Urinary bladder (tissue), 4 donors: Measurements from ENCODE around the gene DPP6. TPM values are rescaled to one million over a fixed set of nuclear protein-coding genes. Genes with fewer than 3 reads are reported as not detected.

Source experiments
- DNase-seq: peaks from one replicate; pipeline ENCODE4 v3.0.0-alpha.2; 2015; ENCODE audit errors: extremely low spot score
- H3K27ac ChIP-seq: one replicate; pipeline ENCODE4 v1.5.1; 2013; ENCODE audit warnings: low read depth, mild to moderate bottlenecking, moderate library complexity
- H3K36me3 ChIP-seq: one replicate; pipeline ENCODE4 v1.6.1; 2013; ENCODE audit warnings: mild to moderate bottlenecking, moderate library complexity; ENCODE audit not compliant: insufficient read depth
- H3K4me1 ChIP-seq: one replicate; pipeline ENCODE4 v1.6.1; 2013; ENCODE audit warnings: mild to moderate bottlenecking, moderate library complexity; ENCODE audit not compliant: insufficient read depth
- H3K4me3 ChIP-seq: one replicate; pipeline ENCODE4 v1.5.1; 2013; ENCODE audit warnings: low read depth, low read length
- WGBS: extraction: QIAGEN DNeasy Blood & Tissue Kit; methylation state at CpG from one replicate; pipeline ENCODE4 v1.1.7; 2013; 5-methylcytosine and 5-hydroxymethylcytosine counted together
- polyA plus RNA-seq: library from polyadenylated mRNA; stranded (reverse); fragments of 200-250 nt; gene quantifications from one replicate; pipeline ENCODE4 v1.2.3, GENCODE V29; 2013
- total RNA-seq: library from RNA; depleted of rRNA; stranded (reverse); fragments of >200 nt; gene quantifications from one replicate; pipeline ENCODE4 v1.2.3, GENCODE V29; 2014
- donor health status: healthy with polysubstance abuse.
- donor health status: healthy.

DPP6 gene
- total and polyA plus RNA-seq, 2 donors: 1.2 to 2.4 TPM

- 76% methylated on average over 8 of the region's 8 CpGs for WGBS
- no peak for DNase-seq
- Histone ChIP-seq H3K4me1 (no peaks in the 10 kb centered on the region), H3K36me3 (no peaks in the 10 kb centered on the region), H3K27ac (no peak overlapping the region), H3K4me3 (no peak overlapping the region)
Measured at GRCh38 chr7:154905615-154906014, 853.4 kb downstream of the DPP6 start.

DNA sequence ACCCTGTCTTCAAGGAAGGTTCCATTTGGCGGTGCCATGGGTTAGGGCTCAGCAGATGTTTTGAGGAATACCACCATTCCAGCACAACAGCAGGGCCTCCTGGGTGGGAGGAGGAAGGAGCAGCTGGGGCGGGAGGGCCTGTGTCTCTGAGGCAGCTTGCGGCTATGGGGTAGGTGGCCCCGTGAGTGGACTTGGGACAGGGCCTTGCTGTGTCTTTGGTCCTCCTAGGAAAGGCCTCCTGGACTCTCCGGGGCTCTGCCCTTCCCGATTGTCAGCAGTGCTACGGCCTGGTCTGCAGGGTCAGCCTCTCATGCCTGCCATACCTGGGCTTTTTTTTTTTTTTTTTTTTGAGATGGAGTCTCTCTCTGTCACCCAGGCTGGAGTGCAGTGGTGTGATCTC, 854.0 kb downstream of the DPP6 start:
- H3K36me3 ChIP-seq: no peaks in the 10 kb centered on the region
- WGBS: 93% methylated on average over 7 of the region's 7 CpGs
- no peaks in the 10 kb centered on the region for H3K4me1 ChIP-seq
- no peak for DNase-seq
- no peak overlapping the region for H3K4me3 ChIP-seq
- no peak overlapping the region for H3K27ac ChIP-seq

DNA sequence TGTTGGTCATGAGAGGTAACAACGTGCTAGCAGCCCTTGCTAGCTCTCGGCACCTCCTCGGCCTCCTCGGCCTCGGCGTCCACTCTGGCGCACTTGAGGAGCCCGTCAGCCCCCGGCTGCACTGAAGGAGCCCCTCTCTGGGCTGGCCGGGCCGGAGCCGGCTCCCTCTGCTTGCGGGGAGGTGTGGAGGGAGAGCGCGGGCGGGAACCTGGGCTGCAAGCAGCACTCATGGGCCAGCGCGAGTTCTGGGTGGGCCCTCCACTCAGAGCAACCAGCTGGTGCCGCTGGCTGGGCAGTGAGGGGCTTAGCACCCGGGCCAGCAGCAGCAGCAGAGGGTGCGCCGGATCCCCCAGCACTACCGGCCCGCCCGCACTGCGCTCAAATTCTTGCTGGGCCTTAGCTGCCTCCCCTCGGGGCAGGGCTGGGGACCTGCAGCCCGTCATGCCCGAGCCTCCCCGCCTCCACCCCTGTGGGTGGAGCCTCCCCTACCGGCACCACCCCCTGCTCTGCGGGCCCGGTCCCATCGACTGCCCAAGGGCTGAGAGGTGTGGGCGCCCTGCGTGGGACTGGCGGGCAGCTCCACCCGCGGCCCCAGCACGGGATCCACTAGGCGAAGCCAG, 854.6 kb downstream of the DPP6 start:
- Histone ChIP-seq H3K27ac (no peak overlapping the region), H3K4me3 (no peak overlapping the region), H3K4me1 (no peaks in the 10 kb centered on the region), H3K36me3 (no peaks in the 10 kb centered on the region)
- DNase-seq: no peak
- 96% methylated on average over 41 of the region's 41 CpGs for WGBS

DNA sequence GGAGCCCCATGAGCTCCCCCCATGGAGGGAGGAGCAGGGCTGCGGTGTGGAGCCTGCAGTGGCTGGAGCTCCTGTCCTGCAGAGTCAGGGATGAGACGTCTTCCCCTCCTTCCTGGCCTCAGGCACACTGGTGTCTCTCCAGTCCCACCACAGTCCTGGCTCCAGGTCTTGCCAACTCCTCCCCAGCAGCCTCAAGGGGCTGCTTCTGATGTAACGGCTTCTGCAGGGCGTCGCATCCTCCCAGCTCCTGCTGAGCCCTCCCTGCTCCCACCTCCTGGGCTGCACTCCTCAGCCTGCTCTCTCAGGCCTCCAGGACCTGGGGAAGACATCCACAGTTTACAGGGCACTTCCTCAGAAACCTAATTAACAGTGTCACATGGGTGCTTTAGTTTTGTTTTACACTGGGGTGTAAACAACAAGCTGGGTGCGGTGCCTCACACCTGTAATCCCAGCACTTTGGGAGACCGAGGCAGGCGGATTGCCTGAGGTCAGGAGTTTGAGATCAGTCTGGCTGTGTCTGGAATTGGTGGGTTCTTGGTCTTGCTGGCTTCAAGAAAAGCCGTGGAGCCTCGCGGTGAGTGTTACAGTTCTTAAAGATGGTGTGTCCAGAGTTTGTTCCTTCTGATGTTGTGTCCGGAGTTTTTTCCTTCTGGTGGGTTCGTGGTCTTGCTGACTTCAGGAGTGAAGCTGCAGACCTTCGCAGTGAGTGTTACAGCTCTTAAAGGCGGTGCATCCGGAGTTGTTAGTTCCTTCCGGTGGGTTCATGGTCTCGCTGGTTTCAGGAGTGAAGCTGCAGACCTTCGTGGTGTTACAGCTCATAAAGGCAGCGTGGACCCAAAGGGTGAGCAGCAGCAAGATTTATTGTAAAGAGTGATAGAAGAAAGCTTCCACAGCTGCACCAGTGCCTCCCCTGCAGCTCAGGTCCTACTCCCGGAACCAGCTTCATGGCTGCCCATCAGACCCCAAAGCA, 855.7 kb downstream of the DPP6 start:
- no peak for DNase-seq
- Histone ChIP-seq H3K36me3 (no peaks in the 10 kb centered on the region), H3K4me3 (no peak overlapping the region), H3K4me1 (no peaks in the 10 kb centered on the region), H3K27ac (no peak overlapping the region)
- WGBS: 65% methylated on average over 21 of the region's 21 CpGs

GRCh38 chr7:154909241-154910105, 857.3 kb downstream of the DPP6 start:
- DNase-seq: no peak
- H3K36me3 ChIP-seq: no peaks in the 10 kb centered on the region
- no peaks in the 10 kb centered on the region for H3K4me1 ChIP-seq
- 80% methylated on average over 26 of the region's 26 CpGs for WGBS
- no peak overlapping the region for H3K4me3 ChIP-seq
- no peak overlapping the region for H3K27ac ChIP-seq

DNA sequence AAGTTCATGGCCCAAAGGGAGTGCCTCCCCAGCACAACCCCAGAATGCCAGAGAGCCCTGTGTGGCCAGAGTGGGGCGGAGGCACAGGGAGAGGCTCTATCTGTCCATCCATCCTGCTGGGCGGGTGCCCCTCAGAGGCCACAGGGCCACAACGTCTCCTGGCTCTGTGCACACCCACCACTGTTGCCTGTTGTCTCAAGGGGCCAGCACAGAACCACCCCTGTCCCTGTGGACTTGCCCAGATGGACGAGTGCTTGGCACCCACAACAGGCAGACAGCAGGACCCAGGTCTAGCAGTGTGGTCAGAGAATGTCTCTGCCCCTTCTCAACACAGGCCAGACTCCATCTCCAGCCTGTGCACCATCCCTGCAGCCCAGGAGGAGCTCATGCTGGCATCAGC, 857.9 kb downstream of the DPP6 start:
- H3K4me3 ChIP-seq: no peak overlapping the region
- no peak overlapping the region for H3K27ac ChIP-seq
- DNase-seq: no peak
- H3K36me3 ChIP-seq: no peaks in the 10 kb centered on the region
- 66% methylated on average over 4 of the region's 4 CpGs for WGBS
- H3K4me1 ChIP-seq: no peaks in the 10 kb centered on the region

DNA sequence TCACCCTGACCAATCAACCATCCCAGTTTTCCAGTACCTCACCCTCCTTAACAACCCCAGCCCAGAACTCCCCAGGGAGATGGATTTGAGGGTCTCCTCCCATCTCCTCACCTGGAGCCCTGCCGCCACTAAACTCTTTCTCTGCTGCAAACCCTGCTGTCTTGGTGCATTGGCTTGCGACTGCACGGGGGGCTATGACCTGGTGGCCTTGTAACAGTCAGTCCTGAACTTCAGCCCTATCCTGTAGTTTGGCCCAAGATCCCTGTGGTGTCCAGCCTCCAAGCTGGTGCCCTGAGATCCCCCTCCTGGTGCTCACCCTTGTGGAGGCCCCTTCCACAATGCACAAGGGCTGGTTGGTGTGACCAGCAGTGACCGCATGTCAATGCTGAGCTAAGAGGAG, 858.8 kb downstream of the DPP6 start:
- no peak for DNase-seq
- WGBS: 99% methylated on average over 4 of the region's 4 CpGs
- Histone ChIP-seq H3K36me3 (no peaks in the 10 kb centered on the region), H3K27ac (no peak overlapping the region), H3K4me1 (no peaks in the 10 kb centered on the region), H3K4me3 (no peak overlapping the region)

DNA sequence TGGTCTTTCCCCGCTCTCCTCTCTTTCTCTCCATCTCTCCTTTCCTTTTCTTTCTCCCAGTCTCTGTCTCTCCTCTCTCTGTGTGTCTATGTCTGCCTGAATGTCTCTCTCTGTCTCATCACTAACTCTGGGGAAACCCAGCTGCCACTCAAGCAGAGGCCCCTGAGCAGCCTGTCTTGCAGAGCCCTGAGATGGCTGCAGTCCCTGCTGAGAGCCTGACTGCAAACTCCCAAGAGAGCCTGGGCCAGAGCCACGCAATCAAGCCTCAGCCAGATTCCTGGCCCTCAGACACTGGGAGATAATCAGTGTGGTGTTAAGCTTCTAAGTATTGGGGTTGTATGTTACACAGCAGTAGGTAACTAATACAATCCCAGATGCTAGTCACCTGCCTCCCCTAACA, 859.2 kb downstream of the DPP6 start:
- H3K36me3 ChIP-seq: no peaks in the 10 kb centered on the region
- H3K4me3 ChIP-seq: no peak overlapping the region
- 91% methylated on average over 2 of the region's 2 CpGs for WGBS
- H3K27ac ChIP-seq: no peak overlapping the region
- no peak for DNase-seq
- no peaks in the 10 kb centered on the region for H3K4me1 ChIP-seq

DNA sequence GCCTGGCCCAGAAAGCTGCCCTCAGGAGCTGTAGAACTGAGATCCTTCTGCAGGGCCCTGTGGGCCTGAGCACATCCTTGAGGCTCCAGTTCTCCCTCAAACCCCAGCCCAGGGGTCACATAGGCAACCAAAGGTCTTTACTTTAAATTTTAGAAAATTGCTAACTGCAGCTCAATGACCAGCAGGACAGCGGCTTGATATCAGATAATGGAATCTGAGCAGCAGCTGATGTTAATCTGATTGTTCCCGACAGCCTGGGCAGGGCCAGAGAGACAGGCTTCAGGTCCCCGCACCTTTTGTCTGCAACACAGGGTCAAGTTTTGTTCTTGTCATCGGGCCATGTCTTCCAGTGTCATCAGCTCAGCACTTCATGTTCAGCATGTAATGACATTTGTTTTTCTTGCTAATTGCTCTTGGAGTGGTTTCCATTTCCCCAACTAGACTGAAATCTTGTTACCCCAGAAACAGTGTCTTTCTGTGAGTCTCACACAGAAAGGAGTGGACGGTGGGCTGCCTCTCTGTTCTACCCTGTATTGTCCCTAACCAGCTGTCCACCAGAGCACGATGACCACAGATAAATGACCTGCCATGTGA, 859.8 kb downstream of the DPP6 start:
- Histone ChIP-seq H3K4me1 (no peaks in the 10 kb centered on the region), H3K36me3 (no peaks in the 10 kb centered on the region), H3K27ac (no peak overlapping the region), H3K4me3 (no peak overlapping the region)
- DNase-seq: no peak
- 81% methylated on average over 6 of the region's 6 CpGs for WGBS

GRCh38 chr7:154912871-154913637, 860.9 kb downstream of the DPP6 start:
- WGBS: 66% methylated on average over 22 of the region's 22 CpGs
- no peaks in the 10 kb centered on the region for H3K36me3 ChIP-seq
- H3K4me3 ChIP-seq: no peak overlapping the region
- no peak overlapping the region for H3K27ac ChIP-seq
- no peaks in the 10 kb centered on the region for H3K4me1 ChIP-seq
- DNase-seq: no peak

GRCh38 chr7:154913638-154914307, 861.6 kb downstream of the DPP6 start:
- Histone ChIP-seq H3K36me3 (no peaks in the 10 kb centered on the region), H3K4me3 (no peak overlapping the region), H3K4me1 (no peaks in the 10 kb centered on the region), H3K27ac (no peak overlapping the region)
- DNase-seq: no peak
- WGBS: 11% methylated on average over 43 of the region's 43 CpGs

- no peaks in the 10 kb centered on the region for H3K36me3 ChIP-seq
- no peak overlapping the region for H3K27ac ChIP-seq
- no peaks in the 10 kb centered on the region for H3K4me1 ChIP-seq
- H3K4me3 ChIP-seq: no peak overlapping the region
- DNase-seq: no peak
- WGBS: 48% methylated on average over 36 of the region's 36 CpGs
Measured at GRCh38 chr7:154914308-154914995, 862.3 kb downstream of the DPP6 start.
